Nephron progenitor cell (in vitro differentiated cells): ENCODE measurements around the gene BPIFB1.

Experiments
- DNase-seq: peaks from one replicate; pipeline ENCODE4 v3.0.0; 2021
- H3K27ac Mint-ChIP-seq: 2 replicates; pipeline ENCODE4 v1.8.0; 2021; ENCODE audit warnings: mild to moderate bottlenecking, moderate library complexity, mixed read lengths
- H3K27me3 Mint-ChIP-seq: 2 replicates; pipeline ENCODE4 v1.8.0; 2021; ENCODE audit warnings: mild to moderate bottlenecking, low read depth, mixed read lengths; ENCODE audit not compliant: poor library complexity
- H3K36me3 Mint-ChIP-seq: 2 replicates; pipeline ENCODE4 v1.8.0; 2021; ENCODE audit warnings: low read depth, mixed read lengths
- H3K4me1 Mint-ChIP-seq: 2 replicates; pipeline ENCODE4 v1.8.0; 2021; ENCODE audit warnings: mixed read lengths
- H3K4me3 Mint-ChIP-seq: 2 replicates; pipeline ENCODE4 v1.8.0; 2021; ENCODE audit warnings: mild to moderate bottlenecking, moderate library complexity, mixed read lengths
- H3K9me3 Mint-ChIP-seq: 2 replicates; pipeline ENCODE4 v1.8.0; 2021; ENCODE audit warnings: mild to moderate bottlenecking, moderate library complexity, mixed read lengths
- TF ChIP-seq, protein P1 (sequence below): fragments of 200-600 bp; sonication (generic); IDR thresholded peaks from 2 replicates; pipeline ENCODE4 v1.5.0; 2021; ENCODE audit warnings: antibody characterized with exemption

The BPIFB1 gene

DNA sequence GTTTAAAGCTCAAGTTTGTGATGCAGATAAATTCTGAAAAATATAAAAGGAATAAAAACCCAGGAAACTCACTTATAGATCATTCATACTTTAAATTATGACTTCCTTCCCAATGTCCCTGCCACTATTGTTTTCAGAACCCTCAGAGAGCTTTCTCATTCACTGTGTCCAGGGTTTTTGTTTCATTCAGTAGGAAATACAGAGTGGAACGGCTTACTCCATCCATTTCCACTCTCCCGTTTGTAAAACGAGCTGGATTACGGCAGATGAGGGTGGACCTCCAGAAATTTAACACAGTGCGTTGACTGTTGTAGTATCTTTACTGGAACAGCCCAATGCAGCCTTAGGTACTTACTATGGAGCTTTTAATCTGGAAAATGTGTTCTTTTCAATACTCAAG lies 23.6 kb upstream of the BPIFB1 start:
- no peak for DNase-seq
- Mint-ChIP-seq H3K27ac (no peak overlapping the region), H3K4me1 (no peaks in the 10 kb centered on the region), H3K9me3 (peaks cover 4% of the 10 kb centered on the region), H3K27me3 (peaks cover 15% of the 10 kb centered on the region), H3K4me3 (no peak overlapping the region), H3K36me3 (no peaks in the 10 kb centered on the region)
- TF ChIP-seq, protein P1, sequence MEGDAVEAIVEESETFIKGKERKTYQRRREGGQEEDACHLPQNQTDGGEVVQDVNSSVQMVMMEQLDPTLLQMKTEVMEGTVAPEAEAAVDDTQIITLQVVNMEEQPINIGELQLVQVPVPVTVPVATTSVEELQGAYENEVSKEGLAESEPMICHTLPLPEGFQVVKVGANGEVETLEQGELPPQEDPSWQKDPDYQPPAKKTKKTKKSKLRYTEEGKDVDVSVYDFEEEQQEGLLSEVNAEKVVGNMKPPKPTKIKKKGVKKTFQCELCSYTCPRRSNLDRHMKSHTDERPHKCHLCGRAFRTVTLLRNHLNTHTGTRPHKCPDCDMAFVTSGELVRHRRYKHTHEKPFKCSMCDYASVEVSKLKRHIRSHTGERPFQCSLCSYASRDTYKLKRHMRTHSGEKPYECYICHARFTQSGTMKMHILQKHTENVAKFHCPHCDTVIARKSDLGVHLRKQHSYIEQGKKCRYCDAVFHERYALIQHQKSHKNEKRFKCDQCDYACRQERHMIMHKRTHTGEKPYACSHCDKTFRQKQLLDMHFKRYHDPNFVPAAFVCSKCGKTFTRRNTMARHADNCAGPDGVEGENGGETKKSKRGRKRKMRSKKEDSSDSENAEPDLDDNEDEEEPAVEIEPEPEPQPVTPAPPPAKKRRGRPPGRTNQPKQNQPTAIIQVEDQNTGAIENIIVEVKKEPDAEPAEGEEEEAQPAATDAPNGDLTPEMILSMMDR: no peak

DNA sequence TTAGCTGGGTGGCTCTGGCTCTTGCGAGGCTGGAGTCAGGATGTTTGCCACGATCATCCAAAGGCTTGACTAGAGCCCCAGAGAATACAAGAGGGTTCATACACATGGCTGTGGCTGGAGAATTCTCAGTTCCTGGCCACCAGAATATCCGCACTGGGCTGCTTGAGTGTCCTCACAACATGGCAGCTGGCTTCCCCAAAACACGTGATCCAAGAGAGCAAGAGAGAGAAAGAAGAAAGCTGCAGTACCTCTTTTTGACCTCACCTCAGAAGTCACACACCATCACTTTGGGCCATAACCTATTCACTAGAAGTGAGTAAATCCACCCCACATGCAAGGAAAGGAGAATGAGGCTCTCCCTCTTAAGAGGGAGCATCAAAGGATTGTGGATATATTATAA lies 21.5 kb upstream of the BPIFB1 start:
- Mint-ChIP-seq H3K4me3 (no peak overlapping the region), H3K36me3 (no peaks in the 10 kb centered on the region), H3K27me3 (peaks cover 24% of the 10 kb centered on the region), H3K27ac (no peak overlapping the region), H3K4me1 (no peaks in the 10 kb centered on the region), H3K9me3 (no peaks in the 10 kb centered on the region)
- TF ChIP-seq, protein P1: no peak
- no peak for DNase-seq

DNA sequence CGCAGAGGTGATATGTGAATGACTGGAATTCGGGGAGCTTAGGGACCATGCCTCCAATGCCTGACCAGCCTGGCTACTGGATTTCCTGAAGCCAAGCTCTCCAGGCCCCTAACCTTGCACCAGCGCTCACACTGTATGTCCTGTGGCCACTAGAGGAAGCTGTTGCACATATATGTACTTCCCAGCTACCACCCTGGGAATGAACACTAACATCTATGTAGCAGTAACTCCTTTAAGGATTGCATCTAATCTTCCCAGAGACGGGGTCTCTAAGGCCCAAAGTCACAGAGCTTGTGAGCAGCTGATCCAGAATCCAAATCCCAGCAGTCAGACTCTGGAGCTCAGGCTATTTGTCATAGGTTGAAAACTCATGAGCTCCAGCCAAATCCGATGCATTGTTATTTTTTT lies 20.4 kb upstream of the BPIFB1 start:
- peaks cover 26% of the 10 kb centered on the region for H3K27me3 Mint-ChIP-seq

DNA sequence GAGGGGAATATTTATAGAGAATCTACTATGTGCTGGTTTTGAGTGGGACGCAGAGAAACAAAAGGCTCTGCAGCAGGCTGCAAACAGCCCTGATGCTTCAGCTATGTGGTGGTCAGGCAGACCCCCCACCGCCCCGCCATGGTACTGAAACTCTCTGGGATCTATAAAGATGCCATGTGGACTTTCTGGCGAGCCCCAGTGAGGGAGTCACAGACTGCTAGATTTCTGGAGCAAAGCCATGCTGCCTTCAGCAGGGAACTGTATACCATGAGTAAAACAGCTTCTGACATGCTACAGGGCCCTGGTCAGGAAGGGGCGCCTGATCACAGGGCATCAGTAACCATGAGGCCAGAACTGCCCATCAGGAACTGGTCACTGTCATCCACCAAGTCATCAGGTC lies 19.2 kb upstream of the BPIFB1 start:
- H3K27ac Mint-ChIP-seq: no peak overlapping the region

More for the DNA sequence above, 20.4 kb upstream of the BPIFB1 start:
- TF ChIP-seq, protein P1: peak; percentile 75
- Mint-ChIP-seq H3K9me3 (no peaks in the 10 kb centered on the region), H3K4me3 (no peak overlapping the region), H3K4me1 (no peaks in the 10 kb centered on the region), H3K27ac (no peak overlapping the region), H3K36me3 (no peaks in the 10 kb centered on the region)
- peak; percentile 51 for DNase-seq

DNA sequence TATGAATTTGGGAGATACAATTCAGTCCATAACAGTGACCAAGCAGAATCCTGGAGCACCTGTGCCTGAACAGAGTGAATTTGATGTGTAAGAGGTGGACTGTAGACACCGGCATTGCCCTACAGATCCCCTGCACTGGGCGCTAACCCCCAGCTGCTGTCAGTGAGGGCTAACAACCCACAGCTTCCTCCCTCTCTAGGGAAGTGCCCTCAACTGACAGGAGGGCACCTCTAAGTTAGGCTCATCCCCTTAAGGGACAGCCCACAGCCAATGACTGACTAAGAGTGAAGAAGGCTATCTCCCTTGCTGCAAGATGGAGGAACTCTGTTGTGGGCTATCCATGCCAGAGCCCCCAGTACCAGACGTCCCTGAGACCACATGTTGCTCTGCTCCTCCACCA lies 15.3 kb upstream of the BPIFB1 start:
- H3K36me3 Mint-ChIP-seq: no peaks in the 10 kb centered on the region
- no peak overlapping the region for H3K4me3 Mint-ChIP-seq
- TF ChIP-seq, protein P1: no peak
- peaks cover 2% of the 10 kb centered on the region for H3K4me1 Mint-ChIP-seq
- peaks cover 50% of the 10 kb centered on the region for H3K27me3 Mint-ChIP-seq
- no peak for DNase-seq
- H3K9me3 Mint-ChIP-seq: no peaks in the 10 kb centered on the region
- H3K27ac Mint-ChIP-seq: no peak overlapping the region

More for the DNA sequence above, 19.2 kb upstream of the BPIFB1 start:
- no peak overlapping the region for H3K4me3 Mint-ChIP-seq
- no peaks in the 10 kb centered on the region for H3K36me3 Mint-ChIP-seq
- TF ChIP-seq, protein P1: no peak
- peaks cover 37% of the 10 kb centered on the region for H3K27me3 Mint-ChIP-seq
- no peaks in the 10 kb centered on the region for H3K4me1 Mint-ChIP-seq
- no peaks in the 10 kb centered on the region for H3K9me3 Mint-ChIP-seq
- no peak for DNase-seq

DNA sequence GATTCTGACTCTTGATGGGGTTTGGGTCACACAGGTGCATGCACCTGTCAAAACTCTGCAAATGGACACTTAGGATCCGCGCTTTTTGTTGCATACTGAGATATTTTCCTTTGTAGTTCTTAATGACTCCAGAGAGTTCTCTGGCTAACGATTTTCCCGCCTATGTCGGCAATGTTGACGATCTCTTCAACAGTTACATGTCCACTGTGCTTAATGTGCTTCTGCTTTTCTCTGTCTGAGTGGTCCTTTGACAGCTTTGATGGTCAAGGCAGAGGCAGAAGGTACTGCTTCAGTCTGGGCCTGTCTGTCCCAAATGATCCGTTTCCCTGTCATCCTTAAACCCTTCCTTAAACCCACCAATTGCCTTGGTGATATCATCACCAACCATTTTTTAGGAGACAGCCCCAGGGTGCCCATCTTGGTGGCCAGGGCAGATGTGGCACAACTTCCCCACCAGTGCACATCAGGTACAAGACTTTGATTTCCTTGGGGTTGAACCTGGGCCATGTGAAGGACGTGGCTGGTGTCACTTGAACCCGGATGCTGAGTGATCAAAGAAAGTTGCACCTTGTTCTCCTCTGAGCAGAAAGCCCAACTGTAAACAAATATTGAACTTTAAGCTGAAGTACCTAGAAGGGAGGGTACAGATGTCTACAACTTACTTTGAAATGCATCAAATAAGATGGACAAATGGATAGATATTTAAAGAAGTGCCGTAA lies 10.7 kb upstream of the BPIFB1 start:
- Mint-ChIP-seq H3K27me3 (peaks cover 46% of the 10 kb centered on the region), H3K9me3 (no peaks in the 10 kb centered on the region), H3K36me3 (no peaks in the 10 kb centered on the region), H3K4me1 (peaks cover 13% of the 10 kb centered on the region), H3K4me3 (no peak overlapping the region), H3K27ac (no peak overlapping the region)
- TF ChIP-seq, protein P1: no peak
- no peak for DNase-seq
